Measurements from ENCODE around the gene SOX6.
"Not testable (repeated sequence)": the region's sequence is repeated elsewhere in the genome, so short reads cannot be mapped to it uniquely, and the experiment has no call there.

Gene SOX6

GRCh38 chr11:16154715-16155396, 201.5 kb downstream of the SOX6 start:
- no peak for DNase-seq (ENCODE audit: low read depth, low spot score)

- no peak for DNase-seq (ENCODE audit: low read depth, low spot score)
Observed at GRCh38 chr11:16153951-16154350, 202.4 kb downstream of the SOX6 start.

GRCh38 chr11:16151138-16151537, 205.2 kb downstream of the SOX6 start:
- no peak for DNase-seq (ENCODE audit: low read depth, low spot score)

DNA sequence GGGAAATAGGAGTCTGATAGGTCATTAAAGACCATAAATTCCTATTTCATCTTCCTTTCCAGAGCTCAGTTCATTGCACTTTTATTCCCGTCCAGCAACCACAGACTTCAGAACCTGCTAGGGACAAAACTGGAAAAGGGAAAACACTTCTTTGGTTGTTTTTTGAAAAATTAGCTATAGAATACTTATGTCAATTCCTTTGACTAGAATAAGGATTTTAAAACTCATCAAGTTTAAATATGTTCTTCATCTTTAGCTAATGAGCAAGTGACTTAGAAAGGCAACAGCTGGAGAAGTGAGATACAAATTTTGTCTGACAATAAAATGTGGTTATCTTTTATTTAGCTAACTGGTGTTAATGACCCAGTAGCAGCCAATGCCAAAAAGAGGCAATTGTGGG, 206.9 kb downstream of the SOX6 start:
- no peak for DNase-seq (ENCODE audit: low read depth, low spot score)

- no peak for DNase-seq (ENCODE audit: low read depth, low spot score)
Observed at GRCh38 chr11:16148301-16148931, 207.9 kb downstream of the SOX6 start.

- DNase-seq (ENCODE audit: low read depth, low spot score): not testable (repeated sequence)
Observed at GRCh38 chr11:16146980-16147379, 209.4 kb downstream of the SOX6 start.

DNA sequence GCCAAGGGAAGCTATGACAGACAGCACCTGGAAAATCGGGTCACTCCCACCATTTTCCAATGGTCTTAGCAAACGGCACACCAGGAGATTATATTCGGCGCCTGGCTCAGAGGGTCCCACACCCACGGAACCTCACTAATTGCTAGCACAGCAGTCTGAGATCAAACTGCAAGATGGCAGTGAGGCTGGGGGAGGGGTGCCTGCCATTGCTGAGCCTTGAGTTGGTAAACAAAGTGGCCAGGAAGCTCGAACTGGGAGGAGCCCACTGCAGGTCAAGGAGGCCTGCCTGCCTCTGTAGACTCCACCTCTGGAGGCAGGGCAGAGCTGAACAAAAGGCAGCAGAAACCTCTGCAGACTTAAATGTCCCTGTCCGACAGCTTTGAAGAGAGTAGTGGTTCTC, 214.7 kb downstream of the SOX6 start:
- not testable (repeated sequence) for DNase-seq (ENCODE audit: low read depth, low spot score)

DNA sequence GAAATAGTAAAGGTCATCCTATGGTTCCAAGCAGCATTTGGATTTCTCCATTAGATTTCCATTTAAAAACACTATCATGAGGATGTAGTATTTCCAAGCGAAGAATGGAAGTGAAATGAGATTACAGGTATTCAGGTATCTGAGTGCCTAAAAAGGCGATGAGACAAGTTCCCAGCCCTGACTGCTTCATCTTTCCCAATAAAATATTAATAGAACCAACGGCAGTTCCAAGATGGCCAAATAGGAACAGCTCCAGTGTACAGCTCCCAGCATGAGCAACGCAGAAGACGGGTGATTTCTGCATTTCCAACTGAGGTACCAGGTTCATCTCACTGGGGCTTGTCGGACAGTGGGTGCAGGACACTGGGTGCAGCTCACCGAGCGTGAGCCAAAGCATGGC, 215.2 kb downstream of the SOX6 start:
- DNase-seq (ENCODE audit: low read depth, low spot score): not testable (repeated sequence)

GRCh38 chr11:16136792-16137390, 219.5 kb downstream of the SOX6 start:
- DNase-seq (ENCODE audit: low read depth, low spot score): no peak

GRCh38 chr11:16133867-16134266, 222.5 kb downstream of the SOX6 start:
- DNase-seq (ENCODE audit: low read depth, low spot score): no peak

DNA sequence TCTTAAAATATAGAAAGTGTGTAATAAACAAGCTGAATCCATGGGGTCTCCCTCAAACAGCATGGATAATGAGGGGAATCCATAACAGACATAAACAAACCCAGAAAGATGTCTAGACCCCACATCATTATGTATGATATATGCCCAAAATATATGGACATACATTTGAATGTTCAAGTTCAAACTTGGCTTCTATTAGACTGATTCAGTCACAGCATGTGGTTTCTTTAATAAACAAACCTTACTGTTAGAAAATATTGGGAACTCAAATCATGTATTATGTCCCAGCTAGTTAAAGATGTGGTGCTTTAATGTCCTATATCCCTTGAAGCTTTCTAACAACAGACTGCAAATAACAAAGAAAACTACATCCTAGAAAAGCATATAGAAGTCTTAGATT, 228.6 kb downstream of the SOX6 start:
- DNase-seq (ENCODE audit: low read depth, low spot score): no peak

DNA sequence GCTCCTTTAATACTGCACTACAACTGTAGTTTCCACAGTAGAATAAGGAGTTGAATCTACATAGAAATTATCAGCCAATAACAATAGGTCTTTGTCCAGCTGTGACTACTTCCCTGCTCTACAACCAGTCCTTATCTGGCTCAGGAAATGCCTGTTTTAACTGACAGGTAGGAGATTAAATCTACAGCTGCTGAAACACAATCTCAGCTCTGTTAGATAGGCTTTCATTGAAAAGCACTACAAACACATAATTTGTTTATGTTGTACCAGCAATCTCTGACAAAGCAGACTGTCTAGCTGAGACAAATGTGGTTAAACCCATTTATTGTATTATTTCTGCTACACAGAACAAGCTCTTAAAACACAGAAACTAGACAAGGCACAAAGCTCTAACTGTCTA, 230.0 kb downstream of the SOX6 start:
- no peak for DNase-seq (ENCODE audit: low read depth, low spot score)

- no peak for DNase-seq (ENCODE audit: low read depth, low spot score)
Observed at GRCh38 chr11:16125796-16126195, 230.6 kb downstream of the SOX6 start.

GRCh38 chr11:16124390-16124789, 232.0 kb downstream of the SOX6 start:
- no peak for DNase-seq (ENCODE audit: low read depth, low spot score)

DNA sequence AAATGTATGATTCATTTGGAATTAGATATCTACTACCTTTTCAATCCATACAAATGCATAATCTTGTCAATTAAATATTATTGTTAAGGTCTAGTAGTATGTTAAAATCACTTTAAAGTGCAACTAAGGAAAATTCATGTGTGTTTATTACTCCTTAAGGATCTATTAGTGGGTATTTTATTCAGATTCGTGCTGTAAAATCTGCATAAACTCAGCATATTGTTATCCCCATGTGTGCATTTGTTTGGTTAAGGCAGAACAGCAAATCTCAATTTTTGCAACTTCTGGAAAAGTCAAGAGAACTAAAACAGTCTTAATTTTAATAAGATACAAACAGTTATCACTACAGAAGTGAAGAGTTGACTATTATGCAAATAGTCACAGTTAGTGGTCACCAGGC, 234.5 kb downstream of the SOX6 start:
- DNase-seq (ENCODE audit: low read depth, low spot score): no peak

- DNase-seq (ENCODE audit: low read depth, low spot score): no peak
Observed at GRCh38 chr11:16120008-16120407, 236.3 kb downstream of the SOX6 start.

DNA sequence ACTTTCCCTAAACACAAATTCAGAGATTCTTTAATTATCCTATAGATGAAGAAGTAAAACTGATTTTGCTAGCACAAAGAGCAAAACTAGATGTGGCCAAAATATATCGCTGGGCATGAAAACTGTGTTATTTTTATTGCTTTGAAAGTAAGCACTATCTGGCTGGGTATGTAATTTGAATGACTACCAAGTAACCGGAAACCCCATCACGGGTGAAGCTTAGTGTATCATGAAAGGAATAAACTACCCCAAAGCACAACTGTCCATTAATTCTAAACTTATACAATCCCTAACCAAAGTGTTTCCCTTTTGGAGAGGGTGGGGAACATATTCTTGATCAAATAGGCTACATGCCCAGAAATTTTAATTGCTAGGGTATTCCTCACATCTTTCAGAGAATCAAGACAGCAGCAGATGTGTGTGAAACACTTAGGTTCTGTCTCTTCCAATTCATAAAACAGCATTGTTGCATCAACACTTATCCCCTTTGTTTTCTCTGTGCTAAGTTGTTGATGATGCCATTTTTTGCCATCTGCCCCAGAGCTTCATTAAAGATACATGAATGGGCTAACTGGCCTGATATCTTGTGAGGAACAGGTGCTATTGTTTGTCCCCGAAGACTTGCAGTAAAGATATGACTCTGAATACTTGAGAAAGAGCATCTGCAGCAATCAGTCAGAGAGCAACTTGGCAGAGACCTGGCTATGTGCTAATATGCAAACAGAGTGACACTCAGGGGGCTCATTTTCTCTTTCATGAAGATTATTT, 238.2 kb downstream of the SOX6 start:
- no peak for DNase-seq (ENCODE audit: low read depth, low spot score)

DNA sequence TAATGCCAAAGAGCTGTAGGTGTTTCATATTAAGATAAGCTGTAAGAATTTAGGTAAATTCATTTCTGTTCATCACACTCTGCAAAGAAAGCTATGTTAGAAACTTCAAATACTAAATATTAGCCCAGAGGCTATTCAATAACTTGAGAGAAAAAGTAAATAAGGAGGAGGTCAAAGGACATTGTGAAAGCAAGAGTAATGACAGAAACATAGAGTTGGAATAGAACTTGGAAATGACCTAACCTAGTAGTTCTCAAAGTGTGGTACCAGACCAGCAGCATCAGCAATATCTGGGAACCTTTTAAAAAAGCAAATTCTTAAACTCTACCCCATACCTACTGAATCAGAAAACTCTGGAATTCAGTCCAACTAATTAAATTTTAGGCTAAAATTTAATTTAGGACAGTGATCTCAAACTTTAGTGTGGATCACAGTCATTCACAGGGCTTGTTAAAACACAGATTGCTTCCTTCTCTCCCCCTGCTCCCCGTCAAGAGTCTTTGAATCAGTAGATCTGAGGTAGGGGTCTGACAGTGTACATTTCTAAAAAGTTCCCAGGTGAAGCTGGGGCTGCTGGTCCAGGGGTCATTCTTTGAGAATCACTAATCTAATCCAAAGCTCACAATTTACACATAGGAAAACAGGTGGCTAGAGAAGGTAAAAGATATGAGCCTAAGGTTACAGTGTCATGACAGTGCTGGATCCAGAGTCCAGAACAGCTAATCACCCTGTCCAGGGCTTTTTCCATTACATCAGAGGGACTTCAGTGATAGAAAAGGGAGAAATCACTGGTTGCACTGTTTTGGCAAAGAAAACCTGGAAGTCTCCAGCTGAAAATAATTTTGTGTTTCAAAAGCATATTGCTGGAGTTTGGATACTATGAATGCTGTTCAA, 241.1 kb downstream of the SOX6 start:
- no peak for DNase-seq (ENCODE audit: low read depth, low spot score)

GRCh38 chr11:16114431-16114830, 241.9 kb downstream of the SOX6 start:
- DNase-seq (ENCODE audit: low read depth, low spot score): no peak

DNA sequence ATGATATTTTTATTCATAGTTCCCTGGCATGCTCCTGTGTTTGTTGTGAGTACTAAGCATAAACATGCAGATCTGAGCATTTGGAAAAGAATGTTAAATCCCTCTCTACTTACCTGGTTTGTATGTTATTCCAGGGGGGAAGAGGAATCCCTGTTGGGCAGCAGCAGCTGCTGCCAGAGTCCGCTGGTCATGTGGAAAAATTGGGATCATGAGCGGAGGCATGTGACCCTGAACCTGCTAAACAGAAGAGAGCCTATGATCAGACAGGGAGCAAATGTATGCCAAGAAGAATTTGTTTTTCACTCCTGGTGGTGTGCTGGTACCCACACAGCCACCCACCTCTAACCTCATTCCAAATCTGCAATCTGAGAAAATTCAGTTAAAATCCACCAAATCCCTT, 244.7 kb downstream of the SOX6 start:
- no peak for DNase-seq (ENCODE audit: low read depth, low spot score)

- DNase-seq (ENCODE audit: low read depth, low spot score): no peak
Observed at GRCh38 chr11:16110886-16111285, 245.5 kb downstream of the SOX6 start.
